DMS153 treated with DMSO at 0.1 percent for 48 hours (cell line): ENCODE results near the gene PLA2G4A.

Experiments used
- DNase-seq: peaks from one replicate; lab custom pipeline; 2025; ENCODE audit not compliant: unreplicated experiment; lab: John Stamatoyannopoulos, UW

The PLA2G4A gene

DNA sequence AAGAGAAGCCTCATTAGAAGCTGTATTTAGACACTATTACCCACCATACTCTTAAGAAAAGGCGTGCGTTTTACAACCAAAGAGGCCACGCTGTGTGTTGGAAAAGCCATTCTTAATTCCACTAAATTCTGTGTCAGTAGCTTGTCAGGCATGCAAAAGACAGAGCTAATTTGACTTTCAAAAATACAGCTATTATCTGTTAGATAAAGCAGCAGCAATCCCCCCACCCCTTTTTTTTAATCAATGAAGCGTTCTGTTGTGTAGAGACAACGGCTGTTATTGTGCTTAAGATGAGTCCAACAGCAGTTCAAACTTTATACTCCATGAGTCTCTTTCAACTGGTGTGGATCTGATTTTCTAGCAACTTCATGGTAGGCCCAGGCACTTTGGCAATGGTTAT, 43.5 kb downstream of the PLA2G4A start:
- no peak for DNase-seq

GRCh38 chr1:186873687-186874086, 44.9 kb downstream of the PLA2G4A start:
- DNase-seq: no peak

- no peak for DNase-seq
Observed at GRCh38 chr1:186875896-186876835, 47.4 kb downstream of the PLA2G4A start.

GRCh38 chr1:186878356-186878755, 49.6 kb downstream of the PLA2G4A start:
- no peak for DNase-seq

GRCh38 chr1:186880982-186881381, 52.2 kb downstream of the PLA2G4A start:
- no peak for DNase-seq

DNA sequence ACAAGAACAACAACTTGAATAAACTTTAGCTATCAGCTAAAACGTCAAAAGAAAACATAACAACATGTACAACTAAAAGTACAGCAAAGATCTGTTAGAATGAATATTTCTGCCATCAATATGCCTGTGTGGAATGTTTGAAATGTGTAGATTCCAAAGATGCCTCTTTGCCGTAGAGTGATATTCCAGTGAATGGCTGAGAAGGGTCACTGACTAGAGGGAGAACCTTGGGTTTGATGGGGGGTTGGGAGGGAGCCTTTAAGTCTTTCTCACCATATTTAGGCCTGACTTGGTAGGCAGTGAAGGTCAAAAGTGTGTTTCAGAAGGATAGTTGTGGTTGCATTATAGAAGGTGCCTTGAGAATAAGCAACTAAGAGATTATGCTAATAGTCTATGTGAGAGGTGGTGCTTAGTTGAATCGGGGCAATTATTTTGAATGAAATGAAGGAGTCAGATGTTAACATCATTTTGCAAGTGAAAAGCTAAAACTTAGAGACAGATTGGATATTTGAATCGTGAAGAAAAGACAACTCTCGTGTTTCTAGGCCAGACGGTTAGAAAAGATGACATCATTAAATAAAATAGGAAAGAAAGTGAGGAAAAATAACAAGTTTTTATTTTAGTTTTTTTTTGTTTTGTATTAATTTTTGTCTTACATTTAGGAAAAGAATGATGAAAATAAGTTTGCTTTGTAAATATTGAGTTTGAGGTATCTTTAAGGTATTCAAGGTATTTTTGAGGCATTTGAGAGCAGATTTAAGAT, 53.8 kb downstream of the PLA2G4A start:
- DNase-seq: no peak

DNA sequence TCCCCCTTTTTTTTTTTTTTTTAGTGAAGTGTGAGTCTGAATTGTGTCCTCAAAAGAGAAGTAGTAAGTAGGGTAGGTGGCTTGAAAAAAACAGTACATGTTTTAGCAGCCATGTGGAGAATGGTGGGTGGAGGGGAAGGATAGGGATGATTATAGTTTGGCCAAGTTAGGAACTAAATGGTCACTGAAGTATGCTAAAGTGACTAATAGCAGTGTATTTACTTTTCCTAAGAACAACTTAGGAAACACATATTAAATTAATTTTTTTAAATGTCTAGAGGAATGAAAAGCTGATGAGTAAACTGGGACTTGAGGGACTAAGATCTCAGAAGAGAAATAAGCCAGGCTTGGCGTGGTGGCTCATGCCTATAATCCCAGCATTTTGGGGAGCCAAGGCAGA, 55.5 kb downstream of the PLA2G4A start:
- no peak for DNase-seq

DNA sequence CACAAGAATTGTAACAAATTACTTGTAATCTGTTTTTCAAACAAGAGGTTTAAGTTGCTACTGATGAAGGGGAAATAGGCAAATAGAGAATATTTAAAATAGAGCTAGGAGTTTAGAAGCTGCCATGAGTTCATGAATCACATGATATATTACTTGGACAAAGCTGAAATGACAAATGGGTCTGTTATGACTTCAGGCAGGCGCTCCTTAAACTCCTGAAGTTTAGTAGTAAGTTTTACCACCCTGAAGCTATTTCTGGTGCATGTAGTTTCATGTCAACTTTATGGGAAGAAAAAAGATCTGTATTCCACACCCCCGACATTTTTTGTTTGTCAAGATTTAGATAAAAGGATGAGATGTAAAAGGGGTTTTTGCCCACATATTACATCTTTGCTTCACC, 58.5 kb downstream of the PLA2G4A start:
- no peak for DNase-seq

DNA sequence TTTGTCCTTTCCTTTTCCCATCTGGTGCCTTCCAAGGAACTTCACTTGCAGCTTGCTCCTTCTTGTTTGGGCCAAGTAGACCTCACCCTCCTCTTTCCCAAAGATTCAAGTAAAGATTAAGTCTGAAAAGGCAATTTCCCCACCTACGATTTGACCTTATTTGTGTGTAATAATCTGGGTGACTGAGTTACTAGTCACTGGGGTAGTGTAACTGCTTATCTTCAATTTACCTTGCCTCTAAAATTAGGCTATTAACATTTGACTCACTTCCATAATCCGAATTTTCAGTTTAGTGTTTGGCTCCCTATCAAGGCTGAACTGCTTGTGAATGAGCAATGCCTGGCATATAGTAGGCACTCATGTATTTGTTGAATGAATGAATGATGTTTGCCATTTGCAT, 59.6 kb downstream of the PLA2G4A start:
- DNase-seq: no peak

DNA sequence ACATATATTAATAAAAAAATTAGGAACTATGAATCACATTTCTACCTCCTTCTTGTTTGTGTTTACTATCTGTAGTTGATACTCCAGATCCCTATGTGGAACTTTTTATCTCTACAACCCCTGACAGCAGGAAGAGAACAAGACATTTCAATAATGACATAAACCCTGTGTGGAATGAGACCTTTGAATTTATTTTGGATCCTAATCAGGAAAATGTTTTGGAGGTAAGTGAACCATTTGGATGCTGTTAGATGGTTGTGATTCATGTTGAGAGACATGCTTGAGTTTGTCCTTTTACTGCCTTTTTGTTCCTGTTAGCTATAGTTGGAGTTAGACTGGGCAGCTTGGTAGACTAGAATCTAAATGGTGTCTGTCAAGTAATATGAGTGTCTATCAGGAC, 64.2 kb downstream of the PLA2G4A start:
- no peak for DNase-seq

DNA sequence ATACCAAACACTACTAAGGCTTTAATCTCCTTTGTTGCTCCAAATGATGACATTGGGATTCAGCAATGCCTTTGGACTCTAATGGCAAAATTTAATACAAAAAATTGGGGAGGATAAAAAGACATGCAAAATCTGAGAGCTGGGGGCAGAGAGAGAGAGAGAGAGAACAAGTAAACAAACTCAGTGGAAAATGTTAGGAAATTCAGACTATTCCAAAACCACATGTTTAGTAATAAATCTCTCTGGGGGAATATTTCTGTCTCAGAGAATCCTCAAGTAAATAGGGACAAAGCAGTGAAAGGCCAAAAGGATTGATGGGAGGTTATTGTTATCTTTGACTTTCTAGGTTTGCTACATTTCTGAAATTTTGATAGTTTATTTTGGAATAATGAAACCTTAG, 65.7 kb downstream of the PLA2G4A start:
- DNase-seq: no peak

DNA sequence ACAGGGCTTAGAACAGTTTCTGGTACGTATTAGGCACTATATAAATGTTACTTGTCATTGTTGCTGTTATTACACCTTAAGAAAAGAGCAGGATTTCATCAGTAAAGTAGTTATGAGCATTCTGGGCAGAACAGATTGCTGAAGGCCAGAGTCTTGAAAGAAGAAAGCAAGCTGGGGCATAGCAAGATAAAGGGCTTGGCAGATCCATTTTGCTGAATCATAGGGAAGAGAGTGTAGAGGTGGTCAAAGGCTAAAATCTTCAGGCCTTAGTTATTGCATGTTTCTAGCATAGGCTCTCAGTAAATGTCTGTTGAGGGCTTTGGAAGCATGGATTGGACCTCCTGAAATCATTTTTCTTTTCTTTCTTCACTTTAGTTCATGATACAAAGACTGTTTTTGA, 67.5 kb downstream of the PLA2G4A start:
- DNase-seq: no peak

- DNase-seq: no peak
Observed at GRCh38 chr1:186897008-186897407, 68.3 kb downstream of the PLA2G4A start.

DNA sequence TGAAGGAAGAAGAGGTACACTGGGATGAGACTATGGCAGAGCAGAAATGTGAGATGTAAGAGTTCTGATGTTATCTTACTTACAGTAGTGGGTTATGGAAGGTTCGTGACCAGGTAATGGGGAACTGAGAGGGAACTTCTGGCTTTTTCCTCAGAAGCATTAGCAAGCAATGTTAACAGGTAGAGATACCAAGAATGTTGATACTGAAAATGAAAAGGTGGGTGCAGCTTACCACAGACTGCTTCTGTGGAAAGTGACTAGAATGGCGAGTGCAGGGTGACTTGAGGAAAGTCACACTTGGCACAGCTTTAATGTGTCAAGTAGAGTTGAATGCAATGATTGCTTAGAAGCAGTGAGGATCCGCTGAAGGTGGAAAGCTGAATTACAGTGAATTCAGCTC, 70.8 kb downstream of the PLA2G4A start:
- DNase-seq: no peak

DNA sequence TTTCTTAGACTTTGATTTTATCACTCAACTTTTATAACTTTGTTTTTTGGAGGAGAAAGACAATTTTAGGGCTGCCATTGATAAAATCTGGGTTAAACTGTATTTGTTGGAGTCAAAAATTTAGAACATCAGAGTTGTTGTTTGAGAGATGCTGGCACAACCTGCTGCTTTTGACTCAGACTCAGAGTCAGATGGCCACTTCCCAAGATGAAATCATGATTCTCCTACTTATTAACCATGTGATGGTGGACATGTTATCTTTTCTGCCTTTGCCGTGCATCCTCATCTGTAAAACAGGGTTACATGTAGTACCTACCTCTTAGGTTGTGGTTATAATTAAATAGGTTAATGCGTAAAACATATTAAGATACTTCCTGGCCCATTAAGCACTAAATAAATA, 71.2 kb downstream of the PLA2G4A start:
- no peak for DNase-seq

DNA sequence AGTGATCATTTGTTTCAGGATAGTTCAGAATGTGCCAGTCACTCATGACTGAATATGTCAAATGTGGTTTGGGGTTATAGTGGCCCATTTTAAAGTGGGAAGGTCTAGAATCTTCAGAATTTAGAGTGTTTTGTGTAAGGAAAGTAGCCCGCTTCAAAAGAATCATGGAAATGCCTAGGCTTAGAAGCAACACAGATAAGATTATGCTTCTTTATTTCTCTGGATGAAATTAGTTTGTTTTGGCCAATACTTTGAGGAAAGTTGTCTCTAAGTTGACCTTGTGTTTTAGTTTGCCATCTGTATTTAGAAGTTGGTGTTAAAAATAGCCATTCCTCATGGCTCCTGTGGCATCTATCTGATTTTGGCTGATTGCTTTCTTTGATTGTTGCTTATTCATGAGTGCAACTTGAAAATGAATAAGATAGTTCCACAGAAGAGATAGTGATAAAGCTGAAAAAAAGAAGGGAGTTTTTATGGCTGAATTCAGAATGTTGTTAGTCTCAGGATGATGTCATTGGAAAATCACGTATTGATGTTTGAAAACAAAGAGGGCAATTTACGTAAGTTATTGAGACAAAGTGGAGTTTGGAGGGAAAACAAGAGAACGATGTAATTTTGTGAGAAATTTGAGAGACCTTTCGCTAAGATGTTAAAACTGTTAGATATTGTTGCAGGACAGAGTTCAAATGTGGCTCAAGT, 71.9 kb downstream of the PLA2G4A start:
- DNase-seq: no peak

DNA sequence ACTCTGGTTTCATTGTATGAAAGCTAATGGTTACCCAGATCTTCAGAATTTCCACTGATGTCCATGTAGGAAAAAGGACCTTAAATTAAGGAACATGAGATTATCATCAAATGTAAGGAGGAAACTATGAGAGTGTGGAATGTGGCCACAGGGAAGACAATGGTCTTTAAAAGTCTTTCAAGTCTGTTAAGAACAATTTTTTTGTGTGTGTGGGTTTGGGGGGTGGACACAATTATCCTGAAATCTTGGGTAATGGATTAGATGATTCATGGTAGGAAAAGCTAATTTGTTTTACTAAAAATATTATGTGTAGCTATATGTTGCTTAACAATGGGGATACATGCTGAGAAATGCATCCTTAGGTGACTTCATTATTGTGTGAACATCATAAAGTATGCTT, 72.9 kb downstream of the PLA2G4A start:
- no peak for DNase-seq

DNA sequence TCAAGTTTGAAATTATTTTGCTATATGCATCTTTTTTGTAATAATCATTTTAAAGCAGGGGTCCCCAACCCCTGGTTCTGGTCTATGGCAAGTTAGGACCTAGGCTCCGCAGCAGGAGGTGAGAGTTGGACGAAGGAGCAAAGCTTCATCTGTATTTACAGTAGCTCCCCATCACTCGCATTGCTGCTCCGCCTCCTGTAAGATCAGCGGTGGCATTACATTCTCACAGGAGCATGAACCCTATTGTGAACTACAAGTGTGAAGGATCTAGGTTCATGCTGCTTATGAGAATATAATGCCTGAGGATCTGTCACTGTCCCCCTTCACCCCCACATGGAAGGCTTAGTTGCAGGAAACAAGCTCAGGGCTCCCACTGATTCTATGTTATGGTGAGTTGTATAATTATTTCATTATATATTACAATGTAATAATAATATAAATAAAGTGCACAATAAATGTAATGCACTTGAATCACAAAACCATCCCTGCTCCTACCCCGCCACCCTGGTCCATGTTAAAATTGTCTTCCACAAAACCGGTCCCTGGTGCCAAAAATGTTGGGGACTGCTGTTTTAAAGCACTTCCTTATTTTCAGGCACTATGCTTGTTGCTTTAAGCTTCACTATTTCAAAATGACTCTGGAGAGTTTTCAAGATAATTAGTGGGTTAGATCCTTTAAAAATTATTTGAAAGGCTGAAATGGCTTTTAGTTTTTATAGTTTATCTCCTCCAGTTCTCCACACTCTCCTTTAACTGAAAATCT, 74.8 kb downstream of the PLA2G4A start:
- no peak for DNase-seq

- DNase-seq: no peak
Observed at GRCh38 chr1:186904361-186904760, 75.6 kb downstream of the PLA2G4A start.

- DNase-seq: no peak
Observed at GRCh38 chr1:186905561-186905960, 76.8 kb downstream of the PLA2G4A start.

GRCh38 chr1:186915555-186915954, 86.8 kb downstream of the PLA2G4A start:
- DNase-seq: no peak
